GM12873 (cell line): ENCODE results near the gene BABAM2.

Experiments used
- CTCF ChIP-seq: IDR thresholded peaks from 2 replicates; pipeline ENCODE4 v1.5.1; 2012; ENCODE audit warnings: low read depth, mild to moderate bottlenecking, moderate library complexity, low read length, control low read depth; ENCODE audit not compliant: insufficient read depth; ENCODE audit errors: missing control alignments

The BABAM2 gene

GRCh38 chr2:28074137-28074536 lies 183.6 kb downstream of the BABAM2 start:
- TF ChIP-seq CTCF, result no peak

GRCh38 chr2:28080911-28081310 lies 190.4 kb downstream of the BABAM2 start:
- no peak for TF ChIP-seq CTCF

- TF ChIP-seq CTCF, result no peak
Measured at GRCh38 chr2:28082131-28082530, 191.6 kb downstream of the BABAM2 start.

GRCh38 chr2:28083476-28083875 lies 192.9 kb downstream of the BABAM2 start:
- TF ChIP-seq CTCF, result no peak

- TF ChIP-seq CTCF, result no peak
Measured at GRCh38 chr2:28084564-28084963, 194.0 kb downstream of the BABAM2 start.

- TF ChIP-seq CTCF, result no peak
Measured at GRCh38 chr2:28085201-28085600, 194.7 kb downstream of the BABAM2 start.

GRCh38 chr2:28086611-28087010 lies 196.1 kb downstream of the BABAM2 start:
- TF ChIP-seq CTCF, result no peak
